Left lung (tissue), 10 donors: ENCODE data around the gene PSMA1. TPM values are rescaled to one million over a fixed set of nuclear protein-coding genes. Genes with fewer than 3 reads are reported as not detected.

ENCODE experiments used
- ATAC-seq: fragments of 200-7000 bp; cut with Tn5 transposase; one replicate; pipeline ENCODE4 v1.9.1; 2020; ENCODE audit warnings: moderate library complexity
- DNase-seq, 4 donors: peaks; one replicate each; pipeline ENCODE4 v3.0.0-alpha.2; 2013 to 2020
- H3K27ac ChIP-seq, 2 donors: fragments of 200-600 bp; sonication (generic) in 1 of 2; one replicate each; pipeline versions ENCODE4 v1.5.0 to v1.8.0; 2020 to 2021
- H3K27me3 ChIP-seq, 2 donors: fragments of 200-600 bp; sonication (generic) in 1 of 2; one replicate each; pipeline versions ENCODE4 v1.5.0 to v1.8.0; 2020 to 2021
- H3K36me3 ChIP-seq, 2 donors: fragments of 200-600 bp; sonication (generic) in 1 of 2; one replicate each; pipeline versions ENCODE4 v1.5.0 to v1.8.0; 2020 to 2021
- H3K4me1 ChIP-seq, 2 donors: fragments of 200-600 bp; one replicate each; pipeline ENCODE4 v1.8.0; 2021
- H3K4me3 ChIP-seq, 2 donors: fragments of 200-600 bp; sonication (generic) in 1 of 2; one replicate each; pipeline versions ENCODE4 v1.5.0 to v1.8.0; 2020 to 2021; ENCODE audit warnings: mild to moderate bottlenecking in 1 of 2
- H3K9me3 ChIP-seq, 2 donors: fragments of 200-600 bp; sonication (generic) in 1 of 2; one replicate each; pipeline versions ENCODE4 v1.5.0 to v1.8.0; 2020 to 2021
- intact Hi-C, 2 donors: fragments of 100-400 bp; cut with DNase I; formaldehyde crosslinking; loops; one replicate each; pipeline versions ENCODE4 v1.11.2 to v1.14.2; 2022
- polyA plus RNA-seq, 6 donors: library from polyadenylated mRNA; unstranded; fragments of 120-200 nt; gene quantifications; one replicate each; pipeline ENCODE4 v1.2.1, GENCODE V29; 2013; ENCODE audit not compliant: insufficient read length in 6 of 6
- total RNA-seq, 2 donors: library from RNA; stranded (reverse); fragmentation: NEBNext Ultra II Directional; extraction: Animal tissue kit (Norgen Biotek cat#: 25700); gene quantifications; one replicate each; pipeline ENCODE4 v1.2.1, GENCODE V29; 2021
- TF ChIP-seq, protein P1 (sequence below), 2 donors: fragments of 200-600 bp; sonication (generic) in 1 of 2; IDR thresholded peaks; one replicate each; pipeline versions ENCODE4 v1.5.0 to v1.8.0; 2021; ENCODE audit warnings: antibody characterized with exemption in 2 of 2
- donor health status: DM: no; HTN: yes; CAD: no.
- donor health status: DM: no; HTN: no; CAD: no.

Gene PSMA1
- total and polyA plus RNA-seq, 8 donors: 109 to 184 (median 172) TPM

- intact Hi-C loops: no loop called here
- no peak overlapping the region for H3K4me3 ChIP-seq
- H3K4me1 ChIP-seq: no peaks in the 10 kb centered on the region
- H3K27me3 ChIP-seq: no peaks in the 10 kb centered on the region
- H3K9me3 ChIP-seq: no peaks in the 10 kb centered on the region
- H3K36me3 ChIP-seq: peaks cover 5 to 91% of the 10 kb centered on the region in 2 donors
- TF ChIP-seq, protein P1, sequence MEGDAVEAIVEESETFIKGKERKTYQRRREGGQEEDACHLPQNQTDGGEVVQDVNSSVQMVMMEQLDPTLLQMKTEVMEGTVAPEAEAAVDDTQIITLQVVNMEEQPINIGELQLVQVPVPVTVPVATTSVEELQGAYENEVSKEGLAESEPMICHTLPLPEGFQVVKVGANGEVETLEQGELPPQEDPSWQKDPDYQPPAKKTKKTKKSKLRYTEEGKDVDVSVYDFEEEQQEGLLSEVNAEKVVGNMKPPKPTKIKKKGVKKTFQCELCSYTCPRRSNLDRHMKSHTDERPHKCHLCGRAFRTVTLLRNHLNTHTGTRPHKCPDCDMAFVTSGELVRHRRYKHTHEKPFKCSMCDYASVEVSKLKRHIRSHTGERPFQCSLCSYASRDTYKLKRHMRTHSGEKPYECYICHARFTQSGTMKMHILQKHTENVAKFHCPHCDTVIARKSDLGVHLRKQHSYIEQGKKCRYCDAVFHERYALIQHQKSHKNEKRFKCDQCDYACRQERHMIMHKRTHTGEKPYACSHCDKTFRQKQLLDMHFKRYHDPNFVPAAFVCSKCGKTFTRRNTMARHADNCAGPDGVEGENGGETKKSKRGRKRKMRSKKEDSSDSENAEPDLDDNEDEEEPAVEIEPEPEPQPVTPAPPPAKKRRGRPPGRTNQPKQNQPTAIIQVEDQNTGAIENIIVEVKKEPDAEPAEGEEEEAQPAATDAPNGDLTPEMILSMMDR (IDR thresholded peaks at IDR 0.05): no peak
- no peak for DNase-seq
- ATAC-seq: no peak
- no peak overlapping the region for H3K27ac ChIP-seq
Observed at GRCh38 chr11:14460147-14460546, 60.0 kb downstream of the PSMA1 start.

- no peak overlapping the region for H3K4me3 ChIP-seq
- no peaks in the 10 kb centered on the region for H3K4me1 ChIP-seq
- DNase-seq: no peak
- H3K9me3 ChIP-seq: no peaks in the 10 kb centered on the region
- H3K27ac ChIP-seq: no peak overlapping the region
- ATAC-seq: no peak
- H3K27me3 ChIP-seq: no peaks in the 10 kb centered on the region
- peaks cover 0 to 80% of the 10 kb centered on the region in 2 donors for H3K36me3 ChIP-seq
- intact Hi-C loops: loop anchor here in 1 of 2 donors (5.0 kb wide), 1 partner anchor 156 kb away; no protein-coding TSS in a partner anchor
- TF ChIP-seq, protein P1 (IDR thresholded peaks at IDR 0.05): no peak
Observed at GRCh38 chr11:14458377-14458776, 61.8 kb downstream of the PSMA1 start.

GRCh38 chr11:14455648-14456430 lies 64.3 kb downstream of the PSMA1 start:
- no peaks in the 10 kb centered on the region for H3K9me3 ChIP-seq
- DNase-seq (no peak), ATAC-seq (peak; percentile 15)
- peaks cover 0 to 71% of the 10 kb centered on the region in 2 donors for H3K36me3 ChIP-seq
- intact Hi-C loops: loop anchor here in 1 of 2 donors (5.0 kb wide), 1 partner anchor 154 kb away; no protein-coding TSS in a partner anchor
- TF ChIP-seq, protein P1 (IDR thresholded peaks at IDR 0.05): no peak
- H3K27me3 ChIP-seq: no peaks in the 10 kb centered on the region
- H3K27ac ChIP-seq: no peak overlapping the region
- H3K4me3 ChIP-seq: no peak overlapping the region
- no peaks in the 10 kb centered on the region for H3K4me1 ChIP-seq

Other genes starting within 250 kb of the PSMA1 start
- gene RRAS2, start 161.2 kb downstream of the PSMA1 start, total RNA-seq: 10 to 100 TPM; 44.2 to 51.4 TPM
- gene RRAS2, start 161.2 kb downstream of the PSMA1 start, polyA plus RNA-seq: 10 to 100 TPM; 57.0 to 67.4 (median 60.6) TPM
- 100 to 1,000 TPM; 105 to 113 TPM for gene COPB1, start 20.6 kb downstream of the PSMA1 start, total RNA-seq
- 100 to 1,000 TPM; 122 to 153 (median 145) TPM for gene COPB1, start 20.6 kb downstream of the PSMA1 start, polyA plus RNA-seq
- gene PDE3B, start 123.4 kb upstream of the PSMA1 start, total RNA-seq: 10 to 100 TPM; 17.0 to 20.8 TPM
- gene PDE3B, start 123.4 kb upstream of the PSMA1 start, polyA plus RNA-seq: 10 to 100 TPM; 27.8 to 36.2 (median 31.7) TPM